ACC112 (cell line): Measurements from ENCODE around the gene SRGAP3.

ENCODE experiments used
- H2AFZ ChIP-seq: fragments of 200-600 bp; sonication (generic); one replicate; pipeline ENCODE4 v1.6.0; 2017; ENCODE audit warnings: antibody characterized with exemption, low read length; ENCODE audit not compliant: unreplicated experiment
- H3K27ac ChIP-seq: fragments of 200-600 bp; sonication (generic); 2 replicates; pipeline ENCODE4 v1.5.1; 2014; ENCODE audit warnings: low read depth, mild to moderate bottlenecking, antibody characterized with exemption, low read length, moderate library complexity
- H3K27me3 ChIP-seq: fragments of 200-600 bp; sonication (generic); 2 replicates; pipeline ENCODE4 v1.6.1; 2014; ENCODE audit warnings: mild to moderate bottlenecking, antibody characterized with exemption, low read length, moderate library complexity, mixed read lengths; ENCODE audit not compliant: insufficient read depth
- H3K36me3 ChIP-seq: fragments of 200-600 bp; sonication (generic); 2 replicates; pipeline ENCODE4 v1.6.1; 2016; ENCODE audit warnings: mild to moderate bottlenecking, antibody characterized with exemption, low read length, moderate library complexity, mixed read lengths; ENCODE audit not compliant: insufficient read depth
- H3K4me1 ChIP-seq: fragments of 200-600 bp; sonication (generic); one replicate; pipeline ENCODE4 v1.6.1; 2016; ENCODE audit warnings: low read length, mixed read lengths; ENCODE audit not compliant: insufficient read depth, unreplicated experiment, control insufficient read depth
- H3K4me3 ChIP-seq: fragments of 200-600 bp; sonication (generic); 2 replicates; pipeline ENCODE4 v1.5.1; 2014; ENCODE audit warnings: mild to moderate bottlenecking, low read depth, low read length
- H3K79me2 ChIP-seq: fragments of 200-600 bp; sonication (generic); one replicate; pipeline ENCODE4 v1.6.0; 2016; ENCODE audit warnings: low read length; ENCODE audit not compliant: control insufficient read depth, unreplicated experiment, insufficient read depth

SRGAP3 gene

GRCh38 chr3:9015250-9015649, 234.2 kb downstream of the SRGAP3 start:
- no peak overlapping the region for H3K4me3 ChIP-seq
- no peak overlapping the region for H3K27ac ChIP-seq
- H3K27me3 ChIP-seq, result peaks cover 35% of the 10 kb centered on the region
- no peaks in the 10 kb centered on the region for H3K36me3 ChIP-seq
- no peaks in the 10 kb centered on the region for H3K4me1 ChIP-seq
- H3K79me2 ChIP-seq, result no peaks in the 10 kb centered on the region
- H2AFZ ChIP-seq, result no peak overlapping the region

GRCh38 chr3:9013782-9014563, 235.5 kb downstream of the SRGAP3 start:
- H2AFZ ChIP-seq, result no peak overlapping the region

GRCh38 chr3:9012521-9012920, 236.9 kb downstream of the SRGAP3 start:
- Histone ChIP-seq H3K4me1 (no peaks in the 10 kb centered on the region), H3K4me3 (no peak overlapping the region), H3K27ac (no peak overlapping the region), H3K27me3 (peaks cover 14% of the 10 kb centered on the region), H3K36me3 (no peaks in the 10 kb centered on the region), H2AFZ (no peak overlapping the region), H3K79me2 (no peaks in the 10 kb centered on the region)

More at GRCh38 chr3:9013782-9014563, 235.5 kb downstream of the SRGAP3 start:
- Histone ChIP-seq H3K36me3 (no peaks in the 10 kb centered on the region), H3K27ac (no peak overlapping the region), H3K79me2 (no peaks in the 10 kb centered on the region), H3K4me3 (no peak overlapping the region), H3K4me1 (no peaks in the 10 kb centered on the region), H3K27me3 (peaks cover 22% of the 10 kb centered on the region)

- no peak overlapping the region for H2AFZ ChIP-seq
- no peaks in the 10 kb centered on the region; the same call in 1 of the 2 replicates for H3K27me3 ChIP-seq
- no peaks in the 10 kb centered on the region for H3K36me3 ChIP-seq
- H3K79me2 ChIP-seq, result no peaks in the 10 kb centered on the region
- no peak overlapping the region for H3K27ac ChIP-seq
- H3K4me1 ChIP-seq, result no peaks in the 10 kb centered on the region
- no peak overlapping the region for H3K4me3 ChIP-seq
Observed at GRCh38 chr3:9009976-9010545, 239.4 kb downstream of the SRGAP3 start.

GRCh38 chr3:9008550-9009255, 240.7 kb downstream of the SRGAP3 start:
- H3K4me1 ChIP-seq, result no peaks in the 10 kb centered on the region
- no peaks in the 10 kb centered on the region; the same call in 1 of the 2 replicates for H3K27me3 ChIP-seq
- no peak overlapping the region for H2AFZ ChIP-seq
- H3K27ac ChIP-seq, result no peak overlapping the region
- no peaks in the 10 kb centered on the region for H3K36me3 ChIP-seq
- no peak overlapping the region for H3K4me3 ChIP-seq
- H3K79me2 ChIP-seq, result no peaks in the 10 kb centered on the region

- H3K36me3 ChIP-seq, result no peaks in the 10 kb centered on the region
- H3K27ac ChIP-seq, result no peak overlapping the region
- H3K27me3 ChIP-seq, result peaks cover 7% of the 10 kb centered on the region
- H3K79me2 ChIP-seq, result no peaks in the 10 kb centered on the region
- no peak overlapping the region for H2AFZ ChIP-seq
- no peaks in the 10 kb centered on the region for H3K4me1 ChIP-seq
- H3K4me3 ChIP-seq, result no peak overlapping the region
Observed at GRCh38 chr3:9007928-9008327, 241.5 kb downstream of the SRGAP3 start.

GRCh38 chr3:9007213-9007612, 242.2 kb downstream of the SRGAP3 start:
- Histone ChIP-seq H3K27me3 (peaks cover 11% of the 10 kb centered on the region), H3K79me2 (no peaks in the 10 kb centered on the region), H3K36me3 (no peaks in the 10 kb centered on the region), H3K4me1 (no peaks in the 10 kb centered on the region), H2AFZ (no peak overlapping the region), H3K4me3 (no peak overlapping the region), H3K27ac (no peak overlapping the region)

GRCh38 chr3:9000041-9000440, 249.4 kb downstream of the SRGAP3 start:
- Histone ChIP-seq H3K4me3 (no peak overlapping the region), H3K79me2 (no peaks in the 10 kb centered on the region), H3K4me1 (no peaks in the 10 kb centered on the region), H3K27ac (no peak overlapping the region), H3K36me3 (no peaks in the 10 kb centered on the region), H3K27me3 (peaks cover 47% of the 10 kb centered on the region), H2AFZ (no peak overlapping the region)

- Histone ChIP-seq H3K27me3 (peaks cover 35% of the 10 kb centered on the region), H2AFZ (no peak overlapping the region), H3K27ac (no peak overlapping the region), H3K4me3 (no peak overlapping the region), H3K4me1 (no peaks in the 10 kb centered on the region), H3K79me2 (no peaks in the 10 kb centered on the region), H3K36me3 (no peaks in the 10 kb centered on the region)
Observed at GRCh38 chr3:8997151-8997550, 252.3 kb downstream of the SRGAP3 start.

GRCh38 chr3:8996681-8997121, 252.7 kb downstream of the SRGAP3 start:
- no peak overlapping the region for H3K4me3 ChIP-seq
- H3K36me3 ChIP-seq, result no peaks in the 10 kb centered on the region
- H2AFZ ChIP-seq, result no peak overlapping the region
- H3K27me3 ChIP-seq, result peaks cover 31% of the 10 kb centered on the region
- no peak overlapping the region for H3K27ac ChIP-seq
- no peaks in the 10 kb centered on the region for H3K79me2 ChIP-seq
- H3K4me1 ChIP-seq, result no peaks in the 10 kb centered on the region
